Measurements from ENCODE around the gene PMM1.
"Not testable (repeated sequence)": the region's sequence is repeated elsewhere in the genome, so short reads cannot be mapped to it uniquely, and the experiment has no call there.

Gene PMM1

GRCh38 chr22:41562461-41562860, 27.2 kb downstream of the PMM1 start:
- no peak for DNase-seq

- no peak for DNase-seq
Observed at GRCh38 chr22:41561788-41562187, 27.9 kb downstream of the PMM1 start.

- no peak for DNase-seq
Observed at GRCh38 chr22:41561335-41561734, 28.3 kb downstream of the PMM1 start.

- DNase-seq, result no peak
Observed at GRCh38 chr22:41560095-41560471, 29.6 kb downstream of the PMM1 start.

GRCh38 chr22:41558241-41558630, 31.4 kb downstream of the PMM1 start:
- DNase-seq, result not testable (repeated sequence)

- no peak for DNase-seq
Observed at GRCh38 chr22:41557401-41558240, 32.0 kb downstream of the PMM1 start.

- DNase-seq, result no peak
Observed at GRCh38 chr22:41556561-41556960, 33.1 kb downstream of the PMM1 start.

- no peak for DNase-seq
Observed at GRCh38 chr22:41555325-41555982, 34.2 kb downstream of the PMM1 start.

- no peak for DNase-seq
Observed at GRCh38 chr22:41551877-41552582, 37.6 kb downstream of the PMM1 start.

- DNase-seq, result no peak
Observed at GRCh38 chr22:41550952-41551491, 38.6 kb downstream of the PMM1 start.

GRCh38 chr22:41548830-41549211, 40.8 kb downstream of the PMM1 start:
- no peak for DNase-seq

GRCh38 chr22:41544671-41545476, 44.8 kb downstream of the PMM1 start:
- no peak for DNase-seq

GRCh38 chr22:41543854-41544670, 45.6 kb downstream of the PMM1 start, which contains the start of gene POLR3H:
Gene POLR3H, minus strand, starts transcription at chr22:41544470. Its CDS starts 369 bp downstream, at chr22:41544101.
- DNase-seq, result peak; percentile 97

- no peak for DNase-seq
Observed at GRCh38 chr22:41542224-41542623, 47.4 kb downstream of the PMM1 start.

GRCh38 chr22:41541484-41541883, 48.2 kb downstream of the PMM1 start:
- no peak for DNase-seq

GRCh38 chr22:41540365-41540764, 49.3 kb downstream of the PMM1 start:
- DNase-seq, result no peak

- DNase-seq, result no peak
Observed at GRCh38 chr22:41540006-41540315, 49.7 kb downstream of the PMM1 start.

GRCh38 chr22:41539146-41540005, 50.3 kb downstream of the PMM1 start:
- DNase-seq, result no peak

GRCh38 chr22:41538583-41538982, 51.1 kb downstream of the PMM1 start:
- DNase-seq, result no peak

- no peak for DNase-seq
Observed at GRCh38 chr22:41537203-41537602, 52.4 kb downstream of the PMM1 start.

GRCh38 chr22:41535244-41535643, 54.4 kb downstream of the PMM1 start:
- DNase-seq, result no peak
